Measurements from ENCODE around the gene CBLN3. TPM values are rescaled to one million over a fixed set of nuclear protein-coding genes. Genes with fewer than 3 reads are reported as not detected.

Gene CBLN3
- total RNA-seq, 2 donors from 2014 or later: 2.4 to 11.1 TPM

GRCh38 chr14:24409192-24409591, 20.3 kb downstream of the CBLN3 start:
- no peak for TF ChIP-seq CTCF (IDR thresholded peaks at IDR 0.05)
- TF ChIP-seq POLR2A (IDR thresholded peaks at IDR 0.05): no peak
- no peak for TF ChIP-seq POLR2AphosphoS5 (IDR thresholded peaks at IDR 0.05)
- Histone ChIP-seq H3K4me1 (replicated peaks) (no peaks in the 10 kb centered on the region), H3K9me3 (no peaks in the 10 kb centered on the region), H3K27ac (no peak overlapping the region), H3K36me3 (no peaks in the 10 kb centered on the region), H3K27me3 (replicated peaks; ENCODE audit: insufficient read depth) (no peaks in the 10 kb centered on the region), H3K4me3 (no peak overlapping the region)
- DNase-seq (ENCODE audit: low spot score): no peak
- intact Hi-C loops (cut with DNase I): no loop called here
- 82% methylated on average over 6 of the region's 6 CpGs for WGBS

- intact Hi-C loops (cut with DNase I): no loop called here
- 65% methylated on average over 3 of the region's 3 CpGs for WGBS
- no peak overlapping the region for H3K4me3 ChIP-seq
- no peak overlapping the region for H3K27ac ChIP-seq
- no peak for DNase-seq (ENCODE audit: low spot score)
- no peaks in the 10 kb centered on the region for H3K36me3 ChIP-seq
- no peaks in the 10 kb centered on the region for H3K9me3 ChIP-seq
- TF ChIP-seq POLR2AphosphoS5 (IDR thresholded peaks at IDR 0.05): no peak
- no peak for TF ChIP-seq CTCF (IDR thresholded peaks at IDR 0.05)
- no peak for TF ChIP-seq POLR2A (IDR thresholded peaks at IDR 0.05)
- H3K4me1 ChIP-seq (replicated peaks): no peaks in the 10 kb centered on the region
- no peaks in the 10 kb centered on the region for H3K27me3 ChIP-seq (replicated peaks; ENCODE audit: insufficient read depth)
Observed at GRCh38 chr14:24408764-24409163, 20.7 kb downstream of the CBLN3 start.

GRCh38 chr14:24407608-24408325, 21.7 kb downstream of the CBLN3 start:
- no peaks in the 10 kb centered on the region for H3K9me3 ChIP-seq
- no peak for DNase-seq (ENCODE audit: low spot score)
- no peak for TF ChIP-seq POLR2A (IDR thresholded peaks at IDR 0.05)
- TF ChIP-seq CTCF (IDR thresholded peaks at IDR 0.05): no peak
- no peak for TF ChIP-seq POLR2AphosphoS5 (IDR thresholded peaks at IDR 0.05)
- H3K4me1 ChIP-seq (replicated peaks): no peaks in the 10 kb centered on the region
- H3K4me3 ChIP-seq: no peak overlapping the region
- intact Hi-C loops (cut with DNase I): no loop called here
- no peaks in the 10 kb centered on the region for H3K27me3 ChIP-seq (replicated peaks; ENCODE audit: insufficient read depth)
- no peak overlapping the region for H3K27ac ChIP-seq
- WGBS: 93% methylated on average over 17 of the region's 18 CpGs
- H3K36me3 ChIP-seq: no peaks in the 10 kb centered on the region

- intact Hi-C loops (cut with DNase I): no loop called here
- Histone ChIP-seq H3K36me3 (no peaks in the 10 kb centered on the region), H3K9me3 (no peaks in the 10 kb centered on the region), H3K27ac (no peak overlapping the region), H3K4me3 (no peak overlapping the region), H3K27me3 (replicated peaks; ENCODE audit: insufficient read depth) (no peaks in the 10 kb centered on the region), H3K4me1 (replicated peaks) (no peaks in the 10 kb centered on the region)
- TF ChIP-seq CTCF (IDR thresholded peaks at IDR 0.05): no peak
- TF ChIP-seq POLR2AphosphoS5 (IDR thresholded peaks at IDR 0.05): no peak
- no peak for TF ChIP-seq POLR2A (IDR thresholded peaks at IDR 0.05)
- DNase-seq (ENCODE audit: low spot score): no peak
- WGBS: 87% methylated on average over 6 of the region's 6 CpGs
Observed at GRCh38 chr14:24406416-24406815, 23.1 kb downstream of the CBLN3 start.

GRCh38 chr14:24404814-24405213, 24.7 kb downstream of the CBLN3 start:
- Histone ChIP-seq H3K4me3 (no peak overlapping the region), H3K27ac (no peak overlapping the region), H3K4me1 (replicated peaks) (no peaks in the 10 kb centered on the region), H3K36me3 (no peaks in the 10 kb centered on the region), H3K27me3 (replicated peaks; ENCODE audit: insufficient read depth) (no peaks in the 10 kb centered on the region), H3K9me3 (no peaks in the 10 kb centered on the region)
- intact Hi-C loops (cut with DNase I): no loop called here
- 61% methylated on average over 4 of the region's 4 CpGs for WGBS
- no peak for DNase-seq (ENCODE audit: low spot score)
- TF ChIP-seq CTCF (IDR thresholded peaks at IDR 0.05) (no peak), POLR2A (IDR thresholded peaks at IDR 0.05) (no peak), POLR2AphosphoS5 (IDR thresholded peaks at IDR 0.05) (no peak)
